Liver (tissue), 4 donors: Measurements from ENCODE around the gene TPBG. TPM values are rescaled to one million over a fixed set of nuclear protein-coding genes. Genes with fewer than 3 reads are reported as not detected.

ENCODE experiments used
- polyA plus RNA-seq, 2 donors: library from polyadenylated mRNA; stranded (reverse) in 1 of 2; unstranded in 1 of 2; fragments of 200-250 nt in 1 of 2; fragments of >200 nt in 1 of 2; fragmentation: Nextera tagmentation in 1 of 2; extraction: Ambion mirVana in 1 of 2; gene quantifications; one replicate each; pipeline versions ENCODE4 v1.2.1 to v1.2.3, GENCODE V29; 2013 to 2015
- total RNA-seq, 2 donors: library from RNA; depleted of rRNA; stranded (reverse); fragments of >200 nt; gene quantifications; one replicate each; pipeline ENCODE4 v1.2.3, GENCODE V29; 2014
- donor health status: healthy.
- donor health status: healthy.
- donor health status: healthy.

The TPBG gene
- total and polyA plus RNA-seq, 4 donors = 0.37 to 1.3 (median 0.62) TPM

Other genes starting within 250 kb of the TPBG start
- gene IBTK, start 116.1 kb upstream of the TPBG start, total RNA-seq = 10 to 100 TPM; 22.3 to 66.8 TPM
- gene IBTK, start 116.1 kb upstream of the TPBG start, polyA plus RNA-seq = 10 to 100 TPM; 14.1 to 19.8 TPM